ENCODE data around the gene DIPK1A.

The DIPK1A gene

GRCh38 chr1:92937731-92938130, 23.5 kb downstream of the DIPK1A start:
- no peak overlapping the region for H3K4me3 ChIP-seq
- no peak for TF ChIP-seq CTCF (IDR thresholded peaks at IDR 0.05)
- no peak for DNase-seq
- no peaks in the 10 kb centered on the region for H3K36me3 ChIP-seq
- H3K4me1 ChIP-seq: peaks cover 0 to 89% (median 31%) of the 10 kb centered on the region in 4 donors
- H3K27me3 ChIP-seq: no peaks in the 10 kb centered on the region
- no peaks in the 10 kb centered on the region for H3K9me3 ChIP-seq
- no peak overlapping the region for H3K27ac ChIP-seq
- intact Hi-C loops (cut with DNase I; ENCODE audit: low total_unique reads): no loop called here

GRCh38 chr1:92936865-92937264, 24.4 kb downstream of the DIPK1A start:
- Histone ChIP-seq H3K4me1 (peaks cover 0 to 87% (median 28%) of the 10 kb centered on the region in 4 donors), H3K27ac (no peak overlapping the region), H3K4me3 (no peak overlapping the region), H3K9me3 (no peaks in the 10 kb centered on the region), H3K27me3 (no peaks in the 10 kb centered on the region), H3K36me3 (no peaks in the 10 kb centered on the region)
- no peak for TF ChIP-seq CTCF (IDR thresholded peaks at IDR 0.05)
- intact Hi-C loops (cut with DNase I; ENCODE audit: low total_unique reads): no loop called here
- no peak for DNase-seq

- Histone ChIP-seq H3K27me3 (no peaks in the 10 kb centered on the region), H3K27ac (peak overlapping the region; percentile 52), H3K9me3 (no peaks in the 10 kb centered on the region), H3K4me1 (peaks cover 0 to 79% (median 20%) of the 10 kb centered on the region in 4 donors), H3K36me3 (no peaks in the 10 kb centered on the region), H3K4me3 (peak overlapping the region in 1 of 2 donors; percentile 11)
- peak in 1 of 2 donors; percentile 56 for DNase-seq
- intact Hi-C loops (cut with DNase I; ENCODE audit: low total_unique reads): no loop called here
- TF ChIP-seq CTCF (IDR thresholded peaks at IDR 0.05): no peak
Measured at GRCh38 chr1:92934395-92935378, 26.6 kb downstream of the DIPK1A start.

- Histone ChIP-seq H3K36me3 (no peaks in the 10 kb centered on the region), H3K4me3 (no peak overlapping the region), H3K9me3 (no peaks in the 10 kb centered on the region), H3K4me1 (peaks cover 0 to 77% (median 20%) of the 10 kb centered on the region in 4 donors), H3K27ac (peak overlapping the region; percentile 13 to 52), H3K27me3 (no peaks in the 10 kb centered on the region)
- no peak for DNase-seq
- intact Hi-C loops (cut with DNase I; ENCODE audit: low total_unique reads): no loop called here
- no peak for TF ChIP-seq CTCF (IDR thresholded peaks at IDR 0.05)
Measured at GRCh38 chr1:92933459-92933858, 27.8 kb downstream of the DIPK1A start.

GRCh38 chr1:92931691-92932090, 29.6 kb downstream of the DIPK1A start:
- H3K4me3 ChIP-seq: no peak overlapping the region
- DNase-seq: no peak
- intact Hi-C loops (cut with DNase I; ENCODE audit: low total_unique reads): no loop called here
- H3K27ac ChIP-seq: no peak overlapping the region
- no peaks in the 10 kb centered on the region for H3K9me3 ChIP-seq
- H3K36me3 ChIP-seq: no peaks in the 10 kb centered on the region
- H3K4me1 ChIP-seq: peaks cover 0 to 63% (median 17%) of the 10 kb centered on the region in 4 donors
- H3K27me3 ChIP-seq: no peaks in the 10 kb centered on the region
- no peak for TF ChIP-seq CTCF (IDR thresholded peaks at IDR 0.05)

Measured in tibial artery (tissue), 4 donors.